ENCODE measurements around the gene BCDIN3D.

DNA sequence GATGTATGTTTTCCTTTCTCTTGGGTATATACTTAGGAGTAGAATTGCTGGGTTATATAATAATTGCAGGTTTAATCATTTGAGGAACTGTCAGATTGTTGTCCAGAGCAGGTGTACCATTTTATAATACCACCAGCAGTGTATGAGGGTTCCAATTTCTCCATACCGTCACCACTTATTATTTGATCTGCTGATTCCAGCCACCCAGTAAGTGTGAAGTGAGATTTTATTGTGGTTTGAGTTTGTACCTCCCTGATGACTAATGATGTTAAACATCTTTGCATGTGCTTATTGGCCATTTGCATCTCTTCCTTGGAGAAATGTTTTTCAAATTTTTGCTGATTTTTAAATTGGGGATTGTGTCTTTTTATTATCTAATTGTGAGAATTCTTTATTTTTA is 29.8 kb downstream of the BCDIN3D start:
- TF ChIP-seq EZH2 (IDR thresholded peaks at IDR 0.05; ENCODE audit: borderline replicate concordance, low read depth, low read length, severe bottlenecking), result no peak
- TF ChIP-seq JUN (IDR thresholded peaks at IDR 0.05; ENCODE audit: borderline replicate concordance, insufficient read depth, insufficient read length, low read depth), result no peak
- no peak for TF ChIP-seq CTCF (IDR thresholded peaks at IDR 0.05; ENCODE audit: extremely low read depth in 1 of 2, insufficient read depth in 1 of 2, low read depth in 1 of 2, low read length in 2 of 2)
- no peak for TF ChIP-seq POLR2AphosphoS5 (IDR thresholded peaks at IDR 0.05; ENCODE audit: insufficient read depth, low read depth, low read length)
- TF ChIP-seq POLR2A (IDR thresholded peaks at IDR 0.05; ENCODE audit: low read depth, low read length), result no peak
